Measurements from ENCODE around the gene ABHD15. TPM values are rescaled to one million over a fixed set of nuclear protein-coding genes. Genes with fewer than 3 reads are reported as not detected.

Gene ABHD15
- total RNA-seq, 1 donor from 2014 or later = 20.1 TPM

DNA sequence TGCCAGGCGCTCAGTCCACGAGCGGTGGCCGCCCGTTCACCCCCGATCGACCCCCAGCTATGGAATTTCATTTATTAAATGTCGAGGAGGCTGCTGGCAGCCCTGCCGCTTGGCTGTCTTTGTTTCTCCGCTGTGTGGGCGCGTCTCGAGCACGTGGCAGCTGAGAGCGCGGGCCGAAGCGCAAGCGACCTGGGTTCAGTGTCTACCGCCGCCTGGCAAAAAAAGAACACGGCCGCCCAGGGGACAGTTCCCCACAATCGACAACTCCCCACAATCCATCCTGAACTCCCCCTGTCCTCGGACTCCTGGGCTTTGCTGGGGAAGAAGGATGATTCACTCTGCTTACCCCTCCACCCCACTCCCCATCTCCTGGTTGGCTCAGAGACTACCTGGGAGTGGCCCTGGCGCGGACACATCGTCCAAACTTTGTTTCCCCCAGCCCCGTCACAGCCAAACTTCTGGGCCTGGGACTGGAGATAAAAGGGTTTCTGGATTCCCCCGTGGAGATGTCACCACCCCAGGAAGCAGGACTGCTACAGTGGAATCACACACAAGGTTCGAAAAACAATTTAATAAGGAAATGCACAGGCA lies 24.4 kb upstream of the ABHD15 start:
- intact Hi-C loops (cut with micrococcal nuclease) = loop anchor here (1.0 kb wide), 3 partner anchors 11 to 201 kb away; partner anchors contain the start of gene TAOK1

GRCh38 chr17:29590411-29591145 lies 23.7 kb upstream of the ABHD15 start:
- Mint-ChIP-seq H3K4me3 (peak overlapping the region; percentile 92), H3K4me1 (peaks cover 46% of the 10 kb centered on the region), H3K36me3 (ENCODE audit: low read depth) (peaks cover 2% of the 10 kb centered on the region), H3K27ac (peak overlapping the region; percentile 95), H3K9me3 (no peaks in the 10 kb centered on the region), H3K27me3 (no peaks in the 10 kb centered on the region)
- DNase-seq = no peak
- intact Hi-C loops (cut with micrococcal nuclease) = loop anchor here (1.0 kb wide), 3 partner anchors 10 to 200 kb away; partner anchors contain the start of gene TAOK1

More for the DNA sequence above, 24.4 kb upstream of the ABHD15 start:
- Mint-ChIP-seq H3K4me1 (peaks cover 44% of the 10 kb centered on the region), H3K27me3 (no peaks in the 10 kb centered on the region), H3K4me3 (peak overlapping the region; percentile 92), H3K36me3 (ENCODE audit: low read depth) (peaks cover 2% of the 10 kb centered on the region), H3K27ac (peak overlapping the region; percentile 86), H3K9me3 (no peaks in the 10 kb centered on the region)
- DNase-seq = peak; percentile 75

- no peaks in the 10 kb centered on the region for H3K9me3 Mint-ChIP-seq
- H3K4me1 Mint-ChIP-seq = peaks cover 52% of the 10 kb centered on the region
- peaks cover 2% of the 10 kb centered on the region for H3K36me3 Mint-ChIP-seq (ENCODE audit: low read depth)
- intact Hi-C loops (cut with micrococcal nuclease) = loop anchor here (1.0 kb wide), 1 partner anchor 21 kb away; the partner anchor contains the start of gene TP53I13
- peak; percentile 96 for DNase-seq
- H3K4me3 Mint-ChIP-seq = peak within 1 kb of the TSS; percentile 92
- H3K27me3 Mint-ChIP-seq = no peaks in the 10 kb centered on the region
- H3K27ac Mint-ChIP-seq = peak within 1 kb of the TSS; percentile 95
Observed at GRCh38 chr17:29589524-29590410, 22.9 kb upstream of the ABHD15 start, which contains the start of gene GIT1. GIT1 (minus strand) TSS chr17:29589648; CDS start chr17:29589378, 270 bp downstream.

DNA sequence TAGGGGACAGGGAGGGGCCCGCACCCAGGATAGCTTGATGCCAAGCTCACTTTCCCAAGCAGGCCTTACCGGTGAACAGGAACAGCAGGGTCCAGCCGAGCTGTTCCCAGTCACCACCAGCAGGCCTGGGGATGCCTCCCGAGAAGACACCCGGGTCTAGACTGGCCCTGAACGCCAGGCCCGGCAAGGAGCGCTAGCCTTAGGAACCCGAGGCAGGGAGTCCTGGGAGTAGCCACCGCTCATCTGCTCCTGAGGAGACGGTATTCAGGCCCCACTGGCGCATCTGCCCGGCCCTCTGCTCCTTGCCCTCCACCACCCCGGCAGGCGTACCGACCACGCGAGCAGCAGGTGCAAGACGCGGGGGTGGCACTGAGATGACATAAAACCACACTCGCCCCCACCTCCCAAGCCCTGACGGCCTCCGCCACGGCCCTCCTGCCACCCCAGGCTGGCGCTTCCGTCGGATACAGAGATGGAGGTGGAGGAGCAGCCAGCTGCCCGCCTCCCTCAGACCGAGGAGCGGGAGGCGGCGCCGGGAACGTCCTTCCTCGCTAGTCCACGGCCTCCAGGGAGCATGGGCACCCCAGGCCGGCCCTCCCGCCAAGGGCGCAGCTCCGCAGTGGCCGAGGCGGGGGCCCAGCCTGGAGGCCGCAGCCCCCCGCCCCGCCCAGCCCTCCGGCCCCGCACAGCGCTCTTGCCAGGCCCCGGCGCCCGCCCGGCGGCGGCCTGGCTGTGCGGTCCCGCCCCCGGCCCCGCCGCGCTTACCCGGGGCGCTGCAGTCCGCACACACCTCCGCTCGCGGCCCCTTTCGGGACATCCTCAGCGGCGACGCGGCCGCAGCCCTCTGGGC lies 21.9 kb upstream of the ABHD15 start:
- H3K4me1 Mint-ChIP-seq = peaks cover 56% of the 10 kb centered on the region
- peaks cover 2% of the 10 kb centered on the region for H3K36me3 Mint-ChIP-seq (ENCODE audit: low read depth)
- H3K9me3 Mint-ChIP-seq = no peaks in the 10 kb centered on the region
- H3K27ac Mint-ChIP-seq = peak overlapping the region; percentile 89
- intact Hi-C loops (cut with micrococcal nuclease) = loop anchor here (1.0 kb wide), 1 partner anchor 20 kb away; the partner anchor contains the start of gene TP53I13
- peak; percentile 84 for DNase-seq
- H3K27me3 Mint-ChIP-seq = no peaks in the 10 kb centered on the region
- H3K4me3 Mint-ChIP-seq = peak overlapping the region; percentile 91

- intact Hi-C loops (cut with micrococcal nuclease) = no loop called here
- Mint-ChIP-seq H3K4me1 (peaks cover 56% of the 10 kb centered on the region), H3K27ac (peak overlapping the region; percentile 89), H3K4me3 (peak overlapping the region; percentile 91), H3K9me3 (no peaks in the 10 kb centered on the region), H3K27me3 (no peaks in the 10 kb centered on the region), H3K36me3 (ENCODE audit: low read depth) (peaks cover 8% of the 10 kb centered on the region)
- no peak for DNase-seq
Observed at GRCh38 chr17:29588017-29588561, 21.3 kb upstream of the ABHD15 start.

DNA sequence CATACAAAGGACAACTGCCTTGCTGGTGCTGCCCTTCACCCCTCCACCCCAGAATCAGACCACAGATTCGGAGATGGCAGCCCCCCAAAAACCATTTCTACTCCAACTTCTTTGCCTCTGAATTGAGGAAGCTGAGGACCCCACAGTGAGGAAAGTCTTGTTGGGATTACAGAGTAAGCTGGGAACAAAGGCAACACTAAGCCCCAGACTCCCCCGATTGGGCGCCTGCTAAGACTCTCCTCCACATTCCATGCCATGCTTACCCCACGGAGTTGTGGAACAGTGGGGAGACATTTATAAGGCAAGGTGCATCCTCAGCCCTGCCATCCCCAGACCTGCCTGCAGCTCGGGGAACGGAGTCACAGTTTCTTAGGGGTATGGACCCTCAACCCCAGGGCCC lies 20.8 kb upstream of the ABHD15 start:
- H3K4me1 Mint-ChIP-seq = peaks cover 56% of the 10 kb centered on the region
- intact Hi-C loops (cut with micrococcal nuclease) = no loop called here
- no peaks in the 10 kb centered on the region for H3K9me3 Mint-ChIP-seq
- no peak overlapping the region for H3K27ac Mint-ChIP-seq
- peak overlapping the region; percentile 91 for H3K4me3 Mint-ChIP-seq
- DNase-seq = no peak
- H3K36me3 Mint-ChIP-seq (ENCODE audit: low read depth) = peaks cover 13% of the 10 kb centered on the region
- no peaks in the 10 kb centered on the region for H3K27me3 Mint-ChIP-seq

DNA sequence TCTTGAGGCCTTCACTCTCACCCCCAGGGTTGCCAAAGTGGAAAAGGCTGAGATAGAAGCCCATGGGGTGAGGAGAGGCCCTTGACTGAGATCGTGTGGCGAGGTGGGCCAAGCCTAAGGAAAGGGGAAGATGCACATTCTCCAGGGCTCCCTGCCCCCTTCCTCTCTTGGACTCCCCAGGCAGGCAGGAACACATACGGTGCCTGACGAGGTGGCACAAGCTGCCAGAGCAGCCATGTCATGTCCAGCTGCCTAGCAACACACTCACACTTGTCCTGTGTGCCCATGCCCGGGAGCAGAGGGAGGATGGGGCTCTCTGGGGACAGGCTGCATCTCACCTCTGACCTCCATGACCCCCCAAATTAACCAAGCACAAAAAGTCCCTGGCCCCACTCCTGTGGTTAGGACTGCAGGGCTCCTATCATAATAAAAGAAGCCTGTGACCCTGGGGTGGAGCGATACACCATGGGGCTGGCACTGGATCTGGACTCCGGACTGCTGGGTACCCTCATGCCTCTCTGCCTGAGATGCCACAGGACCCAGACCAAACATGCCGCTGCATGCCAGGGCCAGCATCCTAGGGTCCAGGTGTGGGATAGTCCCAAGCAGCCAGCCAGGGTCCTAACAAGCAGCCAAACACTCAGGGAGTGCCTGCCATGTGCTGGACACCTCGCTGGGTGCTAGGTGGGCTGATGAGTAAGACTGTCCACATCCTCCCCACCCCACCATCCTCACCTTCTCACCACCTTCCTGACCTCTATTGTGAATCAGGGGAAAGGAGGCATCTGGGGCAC lies 20.0 kb upstream of the ABHD15 start:
- peak overlapping the region; percentile 32 for H3K27ac Mint-ChIP-seq
- no peaks in the 10 kb centered on the region for H3K9me3 Mint-ChIP-seq
- intact Hi-C loops (cut with micrococcal nuclease) = no loop called here
- DNase-seq = no peak
- peaks cover 51% of the 10 kb centered on the region for H3K4me1 Mint-ChIP-seq
- H3K27me3 Mint-ChIP-seq = no peaks in the 10 kb centered on the region
- peaks cover 17% of the 10 kb centered on the region for H3K36me3 Mint-ChIP-seq (ENCODE audit: low read depth)
- peak overlapping the region; percentile 91 for H3K4me3 Mint-ChIP-seq

DNA sequence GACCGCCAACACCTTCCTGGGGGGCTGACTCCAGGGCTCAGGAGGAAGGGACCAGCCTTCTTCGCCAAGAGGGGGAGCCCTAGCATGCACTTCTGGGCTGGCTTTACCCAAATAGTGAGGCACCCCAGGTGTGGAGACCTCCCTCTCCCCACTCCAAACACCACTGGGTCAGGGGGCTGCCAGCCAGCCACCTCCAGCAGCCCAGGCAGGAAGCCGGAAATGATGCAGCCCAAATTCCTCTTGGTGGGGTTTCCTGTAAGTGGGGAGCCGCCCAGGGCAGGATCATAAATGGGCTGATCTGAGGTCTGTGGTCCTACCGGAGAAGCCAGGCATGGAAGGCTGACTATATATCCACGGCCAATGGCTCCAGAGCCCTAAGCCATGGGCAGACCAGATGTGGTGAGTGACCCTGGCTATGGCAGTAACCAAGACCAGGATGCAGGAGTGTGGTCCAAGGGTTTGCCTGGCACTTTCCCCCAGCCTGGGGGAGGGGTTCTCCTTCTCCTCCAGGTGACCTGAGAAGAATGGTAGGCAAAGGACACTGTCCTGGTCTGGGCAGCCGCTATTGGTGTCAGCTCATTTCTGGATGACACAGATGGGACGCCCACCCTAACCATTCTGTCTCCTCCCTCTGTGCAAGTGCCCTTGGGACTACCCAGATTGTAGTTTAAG lies 18.4 kb upstream of the ABHD15 start:
- H3K4me1 Mint-ChIP-seq = peaks cover 42% of the 10 kb centered on the region
- peak; percentile 80 for DNase-seq
- intact Hi-C loops (cut with micrococcal nuclease) = no loop called here

GRCh38 chr17:29584452-29585079 lies 17.7 kb upstream of the ABHD15 start:
- Mint-ChIP-seq H3K9me3 (no peaks in the 10 kb centered on the region), H3K4me1 (peaks cover 38% of the 10 kb centered on the region), H3K27ac (peak overlapping the region; percentile 80), H3K4me3 (no peak overlapping the region), H3K27me3 (no peaks in the 10 kb centered on the region), H3K36me3 (ENCODE audit: low read depth) (peaks cover 24% of the 10 kb centered on the region)
- no peak for DNase-seq
- intact Hi-C loops (cut with micrococcal nuclease) = loop anchor here (5.0 kb wide), 1 partner anchor 193 kb away; no protein-coding TSS in a partner anchor

More for the DNA sequence above, 18.4 kb upstream of the ABHD15 start:
- Mint-ChIP-seq H3K27ac (peak overlapping the region; percentile 56), H3K4me3 (peak overlapping the region; percentile 51), H3K36me3 (ENCODE audit: low read depth) (peaks cover 21% of the 10 kb centered on the region), H3K27me3 (no peaks in the 10 kb centered on the region), H3K9me3 (no peaks in the 10 kb centered on the region)

GRCh38 chr17:29583324-29584248 lies 16.7 kb upstream of the ABHD15 start:
- intact Hi-C loops (cut with micrococcal nuclease) = loop anchor here (5.0 kb wide), 1 partner anchor 194 kb away; no protein-coding TSS in a partner anchor
- DNase-seq = no peak
- Mint-ChIP-seq H3K36me3 (ENCODE audit: low read depth) (peaks cover 27% of the 10 kb centered on the region), H3K4me1 (peaks cover 38% of the 10 kb centered on the region), H3K27ac (peak overlapping the region; percentile 46), H3K4me3 (no peak overlapping the region), H3K9me3 (no peaks in the 10 kb centered on the region), H3K27me3 (no peaks in the 10 kb centered on the region)

Data from activated CD4-positive, alpha-beta T cell treated with anti-CD3 and anti-CD28 coated beads, Interleukin-2, amount 10 ng/mL, durations not matched to agents 24 days and 14 days (primary cell).